Esophagus muscularis mucosa (tissue), 3 donors: Measurements from ENCODE around the gene TRABD2B.

Experiments used
- POLR2A ChIP-seq: fragments of 450-650 bp; IDR thresholded peaks from one replicate; pipeline ENCODE4 v1.6.1; 2017; ENCODE audit warnings: antibody characterized with exemption, moderate library complexity, mild to moderate bottlenecking, low read depth
- POLR2AphosphoS5 ChIP-seq, 2 donors: sonication (generic); formaldehyde crosslinking; IDR thresholded peaks; one replicate each; pipeline ENCODE4 v1.6.1; 2017; ENCODE audit warnings: antibody characterized with exemption in 2 of 2
- TF ChIP-seq, protein P1 (sequence below), 3 experiments: fragments of 200-600 bp in 2 of 3; fragments of 450-650 bp in 1 of 3; sonication (generic) in 2 of 3; IDR thresholded peaks; one replicate each; pipeline ENCODE4 v1.5.1; 2017 to 2019; ENCODE audit warnings: antibody characterized with exemption in 3 of 3, mild to moderate bottlenecking in 2 of 3, moderate library complexity in 1 of 3

- TF ChIP-seq POLR2AphosphoS5 (IDR thresholded peaks at IDR 0.05): no peak
- TF ChIP-seq, protein P1, sequence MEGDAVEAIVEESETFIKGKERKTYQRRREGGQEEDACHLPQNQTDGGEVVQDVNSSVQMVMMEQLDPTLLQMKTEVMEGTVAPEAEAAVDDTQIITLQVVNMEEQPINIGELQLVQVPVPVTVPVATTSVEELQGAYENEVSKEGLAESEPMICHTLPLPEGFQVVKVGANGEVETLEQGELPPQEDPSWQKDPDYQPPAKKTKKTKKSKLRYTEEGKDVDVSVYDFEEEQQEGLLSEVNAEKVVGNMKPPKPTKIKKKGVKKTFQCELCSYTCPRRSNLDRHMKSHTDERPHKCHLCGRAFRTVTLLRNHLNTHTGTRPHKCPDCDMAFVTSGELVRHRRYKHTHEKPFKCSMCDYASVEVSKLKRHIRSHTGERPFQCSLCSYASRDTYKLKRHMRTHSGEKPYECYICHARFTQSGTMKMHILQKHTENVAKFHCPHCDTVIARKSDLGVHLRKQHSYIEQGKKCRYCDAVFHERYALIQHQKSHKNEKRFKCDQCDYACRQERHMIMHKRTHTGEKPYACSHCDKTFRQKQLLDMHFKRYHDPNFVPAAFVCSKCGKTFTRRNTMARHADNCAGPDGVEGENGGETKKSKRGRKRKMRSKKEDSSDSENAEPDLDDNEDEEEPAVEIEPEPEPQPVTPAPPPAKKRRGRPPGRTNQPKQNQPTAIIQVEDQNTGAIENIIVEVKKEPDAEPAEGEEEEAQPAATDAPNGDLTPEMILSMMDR (IDR thresholded peaks at IDR 0.05): no peak
- no peak for TF ChIP-seq POLR2A
These were observed 220.5 kb downstream of the TRABD2B start for GRCh38 chr1:47776667-47777131.
